Measurements from ENCODE around the gene ZIC4.

The ZIC4 gene

DNA sequence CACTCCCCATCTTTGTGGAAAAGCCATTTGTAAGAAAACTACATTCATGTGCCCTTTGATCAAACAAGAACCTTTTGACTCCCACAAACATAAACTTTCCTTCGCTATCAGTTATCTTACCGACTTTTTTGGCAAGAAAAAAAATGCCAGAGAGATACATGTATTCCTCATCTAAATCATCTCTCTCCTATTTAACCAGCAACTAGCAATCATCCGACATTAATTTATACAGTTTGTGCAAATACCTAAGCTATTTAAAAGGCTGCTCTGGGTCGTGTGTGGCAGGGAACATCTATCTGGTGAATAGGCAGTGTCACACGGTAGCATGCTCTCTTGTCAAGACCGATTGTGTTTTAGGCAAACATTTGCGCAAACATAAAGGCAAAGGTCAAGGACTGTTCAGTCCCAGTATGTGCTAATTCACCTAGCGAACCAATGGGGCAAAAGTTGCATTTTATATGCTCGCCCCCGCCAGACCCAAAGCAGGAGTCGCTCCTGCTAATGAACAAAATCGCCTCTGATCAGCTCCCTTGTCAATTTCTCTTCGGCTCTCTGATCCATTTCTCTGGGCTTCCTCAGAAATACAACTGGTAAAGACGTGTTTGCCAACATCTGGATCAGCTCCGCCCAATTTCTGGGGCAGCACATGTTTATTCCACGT lies 37.7 kb downstream of the ZIC4 start:
- no peak for DNase-seq

GRCh38 chr3:147368151-147368550 lies 38.2 kb downstream of the ZIC4 start:
- DNase-seq = no peak

DNA sequence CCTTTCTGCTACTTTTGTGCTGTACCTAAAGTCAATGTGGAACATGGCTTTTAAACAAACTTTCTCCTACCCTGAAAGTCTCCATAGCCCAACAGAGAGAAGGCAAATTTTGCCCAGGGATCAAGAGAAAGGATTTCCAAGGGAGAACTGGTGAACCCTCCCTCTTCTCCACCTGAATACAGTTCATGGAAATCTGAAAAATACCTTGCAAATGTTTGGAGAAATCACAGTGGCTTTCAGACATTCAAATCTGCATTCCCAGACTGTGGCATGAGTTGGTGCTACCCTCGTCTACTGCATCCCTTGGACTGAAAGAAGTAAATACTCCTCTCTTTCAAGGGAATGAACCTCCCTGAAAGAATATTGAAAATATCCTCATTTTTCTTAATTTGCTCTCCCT lies 38.7 kb downstream of the ZIC4 start:
- DNase-seq = no peak

- DNase-seq = no peak
Measured at GRCh38 chr3:147365196-147366115, 40.9 kb downstream of the ZIC4 start.

DNA sequence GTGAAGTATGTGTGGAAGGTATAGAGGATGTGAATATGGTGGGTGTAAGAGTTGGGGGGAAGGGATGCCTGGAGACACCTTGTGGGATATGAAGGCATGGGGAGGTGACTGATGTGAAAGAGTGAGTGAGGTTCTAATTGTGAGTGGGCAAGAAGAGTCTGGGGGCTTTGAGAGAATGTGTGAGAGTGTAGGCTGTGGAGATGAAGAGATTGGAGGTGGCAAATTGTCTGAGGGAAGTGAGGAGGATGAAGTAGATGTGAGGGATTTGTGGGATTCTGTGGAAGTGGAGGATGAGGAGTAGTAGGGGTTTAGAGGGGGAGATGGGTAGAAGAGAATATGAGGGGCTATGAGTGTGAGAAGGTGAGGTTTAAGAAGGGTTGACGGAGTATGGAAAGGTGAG lies 41.6 kb downstream of the ZIC4 start:
- DNase-seq = no peak

DNA sequence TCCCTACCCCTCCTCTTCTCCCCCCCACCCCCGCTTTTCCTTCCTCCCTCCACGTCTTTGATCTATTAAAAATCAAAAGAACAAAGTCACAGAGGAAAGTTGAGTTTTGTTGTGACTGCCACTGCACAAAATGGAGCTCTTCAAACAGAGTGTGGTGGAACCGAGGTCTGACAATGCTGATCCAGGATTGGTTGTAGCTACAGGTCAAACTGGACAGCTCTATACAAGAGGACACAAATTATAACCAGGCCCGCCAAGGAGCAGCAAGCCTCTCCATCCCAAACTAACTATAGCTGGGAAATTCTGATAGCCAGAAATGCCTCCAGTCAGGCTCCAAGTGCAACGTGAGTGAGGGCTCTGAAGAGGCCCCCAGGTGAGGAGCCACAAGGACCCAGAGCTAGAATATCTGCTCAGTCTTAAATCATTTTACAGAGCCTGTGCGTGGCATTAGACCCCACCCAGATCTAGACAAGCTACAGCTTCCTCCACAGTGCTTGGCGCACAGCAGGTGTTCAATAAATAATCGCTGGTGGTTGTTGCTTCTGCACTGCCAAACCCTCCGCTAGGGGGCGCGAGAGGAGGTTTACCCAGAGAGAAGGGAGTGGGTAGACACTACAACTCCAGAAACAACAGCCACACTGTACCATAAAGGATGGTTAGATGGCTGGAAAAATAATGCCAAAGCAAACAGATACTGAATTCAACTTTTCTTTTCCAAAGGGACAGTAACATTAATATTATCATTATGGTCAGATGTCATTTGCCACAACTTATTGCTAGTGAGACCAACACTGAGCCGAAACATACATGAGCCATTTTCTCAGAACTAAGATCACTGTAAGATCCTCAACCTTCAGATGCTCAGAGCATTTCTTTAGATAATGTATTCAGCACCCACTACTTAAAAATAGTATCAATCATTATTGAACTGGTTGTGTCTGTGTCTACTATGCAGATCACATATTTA lies 44.6 kb downstream of the ZIC4 start:
- DNase-seq = no peak

DNA sequence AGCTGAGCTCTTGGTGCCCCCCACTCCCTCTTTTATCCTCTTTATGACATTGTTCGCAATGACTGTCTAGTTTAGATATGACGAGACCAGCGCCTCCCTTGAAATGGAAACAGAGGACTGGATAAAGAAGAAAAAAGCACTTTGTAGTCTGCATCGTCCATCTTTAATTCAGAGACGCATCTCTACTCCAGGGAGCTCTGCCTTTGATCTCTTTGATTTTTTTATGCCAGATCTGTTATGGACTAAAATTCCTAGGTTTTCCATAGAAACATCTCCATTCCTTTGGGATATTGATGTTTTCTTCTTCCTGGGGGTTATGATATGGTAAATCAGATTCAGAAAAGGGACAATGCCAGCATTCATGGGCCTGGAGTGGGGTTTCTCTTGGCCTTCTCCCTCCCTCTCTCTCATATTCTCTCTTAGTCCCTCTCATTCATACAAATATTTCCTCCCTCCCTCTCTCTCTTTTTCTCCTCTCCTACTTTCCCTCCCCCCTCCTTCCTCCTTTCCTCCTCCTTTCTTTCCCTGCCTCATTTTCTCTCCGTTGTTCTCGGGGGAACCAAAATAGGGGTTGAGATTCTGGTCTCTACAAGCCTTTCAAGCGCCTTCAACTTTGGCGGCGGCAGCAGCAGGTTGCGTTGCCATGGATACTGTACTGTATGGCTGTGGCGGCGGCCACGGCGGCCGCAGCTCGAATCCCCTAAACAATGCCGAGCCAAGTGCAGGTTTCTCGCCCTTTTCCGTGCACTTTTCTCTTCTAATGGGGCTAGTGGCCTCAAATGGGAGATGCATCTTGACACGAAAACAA lies 45.5 kb downstream of the ZIC4 start:
- DNase-seq = no peak

GRCh38 chr3:147360051-147360439 lies 46.3 kb downstream of the ZIC4 start:
- no peak for DNase-seq

DNA sequence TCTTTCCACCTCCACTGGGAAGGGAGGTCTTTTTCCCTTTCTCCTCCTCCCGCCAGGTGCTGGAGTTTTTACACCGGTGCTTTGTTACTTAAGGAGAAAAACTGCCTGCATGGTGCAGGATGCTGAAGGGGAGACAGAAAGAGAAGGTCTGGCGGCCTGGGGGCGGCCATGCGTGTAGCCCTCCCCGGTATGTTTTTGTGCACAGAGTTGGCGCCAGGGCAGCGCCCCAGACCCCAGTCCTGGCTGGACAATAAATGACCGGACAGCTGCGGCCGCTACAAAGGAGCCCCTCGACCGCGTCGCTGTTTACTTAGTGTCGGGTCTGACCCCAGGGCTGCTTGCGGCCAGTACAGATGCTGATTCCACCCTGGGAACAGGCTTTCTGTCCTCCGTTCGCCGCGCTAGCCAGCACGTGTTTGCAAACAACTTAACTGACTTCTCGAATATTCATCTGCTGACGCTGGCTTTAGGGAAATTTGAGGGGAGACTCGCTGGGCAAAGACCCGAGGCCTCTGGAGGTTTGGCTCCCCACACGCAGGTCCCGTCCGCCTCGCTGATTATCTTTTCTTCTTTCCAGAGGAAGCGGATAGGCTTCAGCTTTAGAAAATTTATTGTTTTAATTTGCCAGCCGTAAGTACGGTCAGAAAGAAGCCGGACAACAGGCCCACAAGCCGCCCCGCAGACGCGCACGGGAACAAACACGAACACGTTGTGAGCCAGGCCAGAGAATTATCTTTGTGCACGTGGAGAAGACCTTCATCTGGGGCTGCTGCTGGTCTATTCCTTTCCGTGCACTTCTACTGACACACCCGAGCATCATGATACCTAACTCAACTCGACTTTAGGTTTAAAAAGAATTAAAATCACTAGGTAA lies 46.9 kb downstream of the ZIC4 start:
- DNase-seq = no peak

GRCh38 chr3:147358144-147358992 lies 48.0 kb downstream of the ZIC4 start:
- DNase-seq = no peak

DNA sequence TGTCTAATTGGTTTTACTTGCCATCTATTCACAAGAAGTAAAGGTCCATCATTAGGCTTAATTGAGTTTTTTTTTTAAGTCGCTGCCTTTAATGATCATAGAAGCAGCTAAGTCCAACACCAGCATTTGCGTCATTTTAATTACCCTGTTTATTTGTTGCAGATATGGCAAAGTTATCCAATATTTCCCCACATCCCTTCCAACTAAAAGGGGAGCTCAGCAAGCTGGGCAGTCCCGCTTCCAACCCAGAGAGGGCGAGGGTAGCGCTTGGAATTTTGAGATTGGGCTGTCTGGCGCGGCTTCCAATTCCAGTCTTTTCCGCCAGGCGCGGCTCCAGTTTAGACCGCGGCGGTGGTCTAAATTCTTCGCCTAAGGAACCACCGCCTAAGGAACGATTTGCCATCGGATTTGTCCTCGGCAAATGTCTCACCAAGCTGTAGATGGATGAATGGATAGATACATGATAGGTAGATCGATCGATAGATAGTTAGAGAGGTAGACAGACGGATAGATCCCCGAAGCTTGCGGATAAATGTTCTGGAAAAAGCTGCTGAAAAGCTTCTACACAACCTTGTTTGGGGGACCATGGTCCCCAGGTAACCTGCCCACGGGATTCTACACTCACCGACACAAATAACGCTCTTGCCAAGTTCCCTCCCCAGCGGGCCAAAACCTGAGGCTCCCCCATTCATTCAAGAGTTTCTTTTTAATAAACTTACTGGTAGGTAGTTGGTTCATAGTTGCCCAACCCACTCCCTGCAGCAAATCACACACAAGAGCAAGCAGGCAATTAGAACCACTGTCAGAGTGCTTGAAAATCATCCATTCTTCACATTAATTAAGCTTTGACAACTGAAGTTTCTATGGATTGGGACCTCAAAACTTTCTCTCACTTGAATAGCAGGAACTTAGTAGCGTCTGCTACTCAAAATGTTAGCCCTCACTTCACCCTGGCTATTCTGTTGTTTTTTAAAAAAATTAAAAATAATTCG lies 49.1 kb downstream of the ZIC4 start:
- DNase-seq = no peak

- DNase-seq = no peak
Measured at GRCh38 chr3:147356145-147356908, 50.0 kb downstream of the ZIC4 start.

DNA sequence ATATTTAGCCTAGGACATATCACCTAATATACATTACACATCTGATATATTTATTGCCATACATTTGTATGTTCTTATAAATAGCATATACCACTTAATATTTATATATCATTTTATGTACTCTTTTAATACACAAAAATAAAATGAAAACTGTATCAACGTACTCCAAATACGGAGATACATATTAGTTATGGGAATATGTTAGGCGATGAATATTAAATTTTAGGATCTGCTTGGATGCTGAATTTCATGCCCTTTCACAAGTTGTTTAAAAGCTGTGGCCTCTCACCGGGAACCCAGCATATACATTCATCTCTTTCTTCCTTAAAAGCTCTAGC lies 50.6 kb downstream of the ZIC4 start:
- no peak for DNase-seq

GRCh38 chr3:147355084-147355752 lies 51.1 kb downstream of the ZIC4 start:
- DNase-seq = no peak

DNA sequence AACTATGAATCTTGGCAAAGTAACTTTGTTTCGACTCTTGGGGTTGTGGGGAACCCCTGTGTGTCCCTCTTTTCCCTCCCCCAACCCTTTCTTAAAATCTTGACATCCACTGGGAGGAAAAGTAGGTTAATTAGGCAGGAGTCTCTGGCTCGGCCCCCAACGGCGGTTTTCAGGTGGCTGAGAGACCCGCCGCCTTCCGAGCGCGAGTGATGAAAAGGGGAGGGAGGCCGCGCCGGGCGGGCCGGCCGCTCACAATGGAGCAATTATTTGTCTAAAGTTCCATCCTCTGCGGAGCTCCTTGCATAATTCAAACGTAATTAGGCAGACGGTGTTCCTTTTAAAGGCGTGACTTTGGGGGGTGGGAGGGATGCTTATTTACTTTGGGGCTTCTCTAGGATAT lies 51.7 kb downstream of the ZIC4 start:
- no peak for DNase-seq

DNA sequence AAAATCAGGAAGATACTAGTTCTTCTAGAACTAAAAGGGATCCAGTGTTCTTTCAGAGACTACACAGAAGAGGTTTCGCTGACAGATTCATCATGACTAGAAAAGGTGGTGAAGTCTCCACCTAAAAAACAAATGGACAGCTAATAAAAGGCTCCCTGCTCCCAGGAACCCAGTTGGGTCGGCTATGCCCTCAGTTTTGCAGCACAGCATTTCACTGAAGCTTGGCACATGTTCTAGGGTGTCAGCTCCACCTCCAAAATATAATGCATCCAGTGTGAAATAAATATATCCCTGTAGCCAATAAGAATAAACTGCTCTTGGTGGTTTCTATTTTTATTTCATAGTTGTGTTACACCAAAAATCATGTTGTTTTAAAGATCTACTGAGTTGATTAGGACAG lies 55.0 kb downstream of the ZIC4 start:
- no peak for DNase-seq

DNA sequence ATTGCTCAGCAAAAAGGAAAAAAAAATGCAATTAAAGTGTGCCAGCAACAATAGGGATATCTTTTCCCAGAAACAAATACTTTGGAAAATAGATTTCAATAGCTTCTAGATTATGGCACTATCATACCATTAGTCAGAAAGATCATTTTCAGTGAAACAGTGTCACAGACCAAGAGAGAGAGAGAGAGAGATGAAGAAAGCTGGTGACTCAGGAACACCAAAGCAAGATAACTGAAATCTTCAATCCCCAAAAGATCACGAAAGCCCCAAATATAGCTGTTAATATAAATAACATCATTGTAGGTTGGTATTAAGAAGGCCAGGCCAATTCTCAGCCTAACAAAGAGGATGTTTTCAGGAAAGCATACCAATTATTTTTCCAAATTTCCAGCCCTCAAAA lies 57.4 kb downstream of the ZIC4 start:
- DNase-seq = no peak

- no peak for DNase-seq
Measured at GRCh38 chr3:147343926-147344325, 62.4 kb downstream of the ZIC4 start.

Data from central memory CD4-positive, alpha-beta T cell (primary cell).